ENCODE data around the gene NAV3. TPM values are rescaled to one million over a fixed set of nuclear protein-coding genes. Genes with fewer than 3 reads are reported as not detected.

NAV3 gene
- total and polyA plus RNA-seq, 2 experiments from 2014 or later: 4.0 to 12.0 TPM

- no peak for TF ChIP-seq ZNF462 (CRISPR knock-in tag; IDR thresholded peaks at IDR 0.05)
- no peak for TF ChIP-seq EZH2 (IDR thresholded peaks at IDR 0.05; ENCODE audit: low read depth, unreplicated experiment)
Observed at GRCh38 chr12:78081590-78082314, 251.1 kb downstream of the NAV3 start (continued).

- DNase-seq (ENCODE audit: low spot score): no peak
- Histone ChIP-seq H3K4me2 (no peak overlapping the region), H3K27me3 (ENCODE audit: insufficient read depth) (no peaks in the 10 kb centered on the region), H4K20me1 (replicated peaks; ENCODE audit: insufficient read depth) (no peaks in the 10 kb centered on the region), H3K79me2 (replicated peaks; ENCODE audit: insufficient read depth) (no peaks in the 10 kb centered on the region), H3F3A (replicated peaks; ENCODE audit: low read depth) (no peaks in the 10 kb centered on the region), H3K9me2 (ENCODE audit: insufficient read depth) (no peaks in the 10 kb centered on the region), H2AFZ (no peak overlapping the region), H3K36me3 (ENCODE audit: insufficient read depth) (no peaks in the 10 kb centered on the region), H3K4me1 (ENCODE audit: insufficient read depth) (no peaks in the 10 kb centered on the region), H3K27ac (ENCODE audit: low read depth) (no peak overlapping the region), H3K4me3 (no peak overlapping the region)
- H3K9me3 Mint-ChIP-seq: no peaks in the 10 kb centered on the region
- no peaks in the 10 kb centered on the region for H3K27me3 Mint-ChIP-seq (ENCODE audit: insufficient read depth, low read depth, poor library complexity)
- no peaks in the 10 kb centered on the region for H3K36me3 Mint-ChIP-seq (ENCODE audit: low read depth)
- ATAC-seq: no peak
- H3K4me3 Mint-ChIP-seq: no peak overlapping the region
- H3K4me1 Mint-ChIP-seq: no peaks in the 10 kb centered on the region
- no peak overlapping the region for H3K27ac Mint-ChIP-seq
- TF ChIP-seq ETS1 (IDR thresholded peaks at IDR 0.05) (no peak), REST (IDR thresholded peaks at IDR 0.05; ENCODE audit: unreplicated experiment) (no peak), ZNF114 (CRISPR knock-in tag; IDR thresholded peaks at IDR 0.05) (no peak), POLR2AphosphoS5 (IDR thresholded peaks at IDR 0.05; ENCODE audit: low read depth) (no peak), EZH2phosphoT487 (IDR thresholded peaks at IDR 0.05; ENCODE audit: unreplicated experiment) (no peak), CREB1 (CRISPR knock-in tag; IDR thresholded peaks at IDR 0.05; ENCODE audit: low read depth) (no peak), JUNB (IDR thresholded peaks at IDR 0.05; ENCODE audit: unreplicated experiment) (no peak), ZNF331 (CRISPR knock-in tag; IDR thresholded peaks at IDR 0.05; ENCODE audit: low read depth) (no peak), EZH2 (IDR thresholded peaks at IDR 0.05; ENCODE audit: low read depth, unreplicated experiment) (no peak)
Observed at GRCh38 chr12:78085542-78086182, 255.0 kb downstream of the NAV3 start.
